NB4 (cell line): ENCODE data around the gene FZR1.

Experiments used
- DNase-seq: peaks from one replicate; pipeline ENCODE4 v3.0.0; 2010; ENCODE audit warnings: low read depth
- H3K4me3 ChIP-seq: one replicate; pipeline ENCODE4 v1.5.1; 2011; ENCODE audit warnings: mild to moderate bottlenecking, low read depth, low read length, moderate library complexity
- MYC ChIP-seq: IDR thresholded peaks from 2 replicates; pipeline ENCODE4 v1.6.1; 2011; ENCODE audit warnings: low read depth, low read length
- POLR2A ChIP-seq: IDR thresholded peaks from 2 replicates; pipeline ENCODE4 v1.6.1; 2011; ENCODE audit warnings: mild to moderate bottlenecking; ENCODE audit not compliant: insufficient read length; ENCODE audit errors: extremely low read depth
- TF ChIP-seq, protein P1 (sequence below): IDR thresholded peaks from one replicate; pipeline ENCODE4 v1.5.1; 2012; ENCODE audit warnings: low read depth, low read length
- TF ChIP-seq, protein P2 (sequence below): IDR thresholded peaks from 2 replicates; pipeline ENCODE4 v1.6.1; 2011; ENCODE audit warnings: low read depth, low read length

The FZR1 gene

DNA sequence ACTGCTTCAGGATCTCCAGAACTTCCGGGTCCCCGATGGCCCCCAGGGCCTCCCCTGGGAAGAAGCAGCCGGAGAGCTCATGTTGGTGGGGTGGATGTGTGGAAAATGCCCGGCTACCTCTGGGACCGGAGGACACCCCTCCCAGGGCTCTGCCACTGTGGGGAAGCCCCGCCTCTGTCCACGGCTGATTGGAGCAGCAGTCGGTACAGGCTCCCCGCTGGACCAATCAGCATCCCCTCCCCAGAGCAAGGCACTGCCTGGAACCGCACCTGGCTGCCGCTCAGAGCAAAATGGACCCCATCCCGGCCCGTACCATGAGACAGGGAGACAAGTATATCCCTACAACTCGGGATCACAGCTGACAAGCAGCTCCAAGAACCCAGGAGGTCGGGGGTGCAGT lies 12.1 kb upstream of the FZR1 start:
- no peak overlapping the region for H3K4me3 ChIP-seq
- TF ChIP-seq MYC (no peak), POLR2A (no peak)
- TF ChIP-seq, protein P1, sequence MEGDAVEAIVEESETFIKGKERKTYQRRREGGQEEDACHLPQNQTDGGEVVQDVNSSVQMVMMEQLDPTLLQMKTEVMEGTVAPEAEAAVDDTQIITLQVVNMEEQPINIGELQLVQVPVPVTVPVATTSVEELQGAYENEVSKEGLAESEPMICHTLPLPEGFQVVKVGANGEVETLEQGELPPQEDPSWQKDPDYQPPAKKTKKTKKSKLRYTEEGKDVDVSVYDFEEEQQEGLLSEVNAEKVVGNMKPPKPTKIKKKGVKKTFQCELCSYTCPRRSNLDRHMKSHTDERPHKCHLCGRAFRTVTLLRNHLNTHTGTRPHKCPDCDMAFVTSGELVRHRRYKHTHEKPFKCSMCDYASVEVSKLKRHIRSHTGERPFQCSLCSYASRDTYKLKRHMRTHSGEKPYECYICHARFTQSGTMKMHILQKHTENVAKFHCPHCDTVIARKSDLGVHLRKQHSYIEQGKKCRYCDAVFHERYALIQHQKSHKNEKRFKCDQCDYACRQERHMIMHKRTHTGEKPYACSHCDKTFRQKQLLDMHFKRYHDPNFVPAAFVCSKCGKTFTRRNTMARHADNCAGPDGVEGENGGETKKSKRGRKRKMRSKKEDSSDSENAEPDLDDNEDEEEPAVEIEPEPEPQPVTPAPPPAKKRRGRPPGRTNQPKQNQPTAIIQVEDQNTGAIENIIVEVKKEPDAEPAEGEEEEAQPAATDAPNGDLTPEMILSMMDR: no peak
- TF ChIP-seq, protein P2, sequence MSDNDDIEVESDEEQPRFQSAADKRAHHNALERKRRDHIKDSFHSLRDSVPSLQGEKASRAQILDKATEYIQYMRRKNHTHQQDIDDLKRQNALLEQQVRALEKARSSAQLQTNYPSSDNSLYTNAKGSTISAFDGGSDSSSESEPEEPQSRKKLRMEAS: no peak
- DNase-seq: no peak

DNA sequence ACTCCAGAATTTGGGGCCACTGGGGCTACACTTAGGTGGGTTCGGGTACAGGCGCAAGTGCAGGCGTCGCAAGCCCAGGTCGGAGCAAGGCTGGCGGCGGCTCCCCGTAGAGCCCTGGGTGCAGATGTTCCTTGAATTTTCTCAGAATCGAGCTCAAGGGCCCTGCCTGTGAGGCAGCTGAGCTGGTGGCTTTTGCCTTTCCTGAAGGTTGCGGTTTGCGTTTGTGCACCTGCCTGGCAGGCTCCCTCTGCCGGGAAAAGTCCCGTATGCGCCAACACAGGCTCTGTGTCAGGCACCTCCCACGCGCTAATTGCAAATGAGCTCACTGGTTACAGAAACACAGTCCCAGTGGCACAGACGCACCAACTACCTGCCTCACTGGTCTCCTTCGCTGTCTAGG lies 11.6 kb upstream of the FZR1 start:
- TF ChIP-seq, protein P2: no peak
- TF ChIP-seq MYC (no peak), POLR2A (no peak)
- TF ChIP-seq, protein P1: no peak
- no peak for DNase-seq
- no peak overlapping the region for H3K4me3 ChIP-seq

DNA sequence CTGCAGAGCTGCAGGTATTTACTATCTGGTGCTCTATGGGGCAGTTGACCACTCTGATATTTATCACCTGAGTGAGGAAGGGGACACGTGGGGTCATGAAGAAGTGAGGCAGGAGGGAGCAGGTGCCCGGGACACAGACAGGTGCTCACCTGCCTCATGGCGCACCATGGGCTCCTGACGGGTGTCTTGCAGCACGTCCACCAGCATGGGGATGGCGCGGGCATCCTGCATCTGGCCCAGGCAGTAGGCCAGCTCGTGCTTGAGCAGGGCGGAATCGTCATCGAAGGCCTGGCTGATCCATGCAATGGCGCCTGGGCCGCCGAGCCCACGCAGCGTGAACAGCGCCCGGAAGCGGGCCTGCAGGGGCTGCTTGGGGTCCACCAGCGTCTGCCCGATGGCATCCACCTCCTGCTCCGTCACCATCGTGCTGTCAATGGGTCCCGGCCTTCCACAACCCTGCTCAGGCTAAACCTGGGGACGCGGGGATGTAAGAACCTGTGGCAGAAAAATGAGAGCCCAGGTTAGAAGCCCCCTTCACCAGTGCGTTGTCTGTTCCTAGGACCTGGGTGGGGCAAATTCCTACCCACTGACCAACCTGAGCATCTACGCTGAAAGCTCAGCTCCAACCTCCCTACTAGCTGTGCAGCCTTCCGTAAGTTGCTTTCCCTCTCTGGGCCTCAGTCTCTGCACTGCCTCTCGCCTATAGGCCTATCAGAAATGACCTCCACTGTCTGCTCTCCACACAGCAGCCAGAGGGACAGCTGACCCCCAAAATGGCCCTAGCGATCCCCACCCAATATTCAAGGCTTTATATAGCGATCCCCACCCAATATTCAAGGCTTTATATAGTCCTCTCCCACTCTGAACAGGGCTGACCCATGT lies 9.5 kb upstream of the FZR1 start:
- H3K4me3 ChIP-seq: no peak overlapping the region
- TF ChIP-seq MYC: no peak
- DNase-seq: no peak

DNA sequence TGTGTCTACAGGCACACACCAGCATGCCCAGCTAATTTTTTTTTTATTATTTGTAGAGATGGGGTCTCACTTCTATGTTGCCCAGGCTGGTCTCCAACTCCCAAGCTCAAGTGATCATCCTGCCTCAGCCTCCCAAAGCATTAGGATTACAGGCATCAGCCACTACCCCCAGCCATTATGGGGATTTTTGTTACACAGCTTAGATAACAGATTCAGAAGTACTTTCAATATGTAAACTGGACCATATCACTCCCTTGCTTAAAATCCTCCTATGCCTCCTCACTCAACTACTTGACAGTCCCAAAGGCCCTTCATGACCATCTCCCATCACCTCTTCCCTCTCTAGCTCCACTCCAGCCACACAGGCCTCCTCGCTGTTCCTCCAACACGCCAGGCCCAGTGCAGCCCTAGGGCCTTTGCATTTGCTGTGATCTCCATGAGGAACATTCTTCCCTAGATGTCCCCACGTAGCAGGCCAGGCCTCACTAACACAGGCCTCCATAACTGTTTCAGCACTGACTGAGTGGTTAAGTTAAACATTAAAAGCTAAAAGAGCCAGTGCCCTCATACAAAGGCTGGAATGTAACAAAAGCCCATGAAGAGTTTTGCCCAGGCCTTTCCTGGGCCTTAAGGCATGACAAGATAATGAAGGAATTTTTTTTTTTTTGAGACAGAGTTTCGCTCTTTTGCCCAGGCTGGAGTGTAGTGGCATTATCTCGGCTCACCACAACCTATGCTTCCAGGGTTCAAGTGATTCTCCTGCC lies 8.2 kb upstream of the FZR1 start:
- no peak overlapping the region for H3K4me3 ChIP-seq
- TF ChIP-seq, protein P2: no peak
- TF ChIP-seq, protein P1: no peak
- TF ChIP-seq POLR2A (no peak), MYC (no peak)
- DNase-seq: no peak

DNA sequence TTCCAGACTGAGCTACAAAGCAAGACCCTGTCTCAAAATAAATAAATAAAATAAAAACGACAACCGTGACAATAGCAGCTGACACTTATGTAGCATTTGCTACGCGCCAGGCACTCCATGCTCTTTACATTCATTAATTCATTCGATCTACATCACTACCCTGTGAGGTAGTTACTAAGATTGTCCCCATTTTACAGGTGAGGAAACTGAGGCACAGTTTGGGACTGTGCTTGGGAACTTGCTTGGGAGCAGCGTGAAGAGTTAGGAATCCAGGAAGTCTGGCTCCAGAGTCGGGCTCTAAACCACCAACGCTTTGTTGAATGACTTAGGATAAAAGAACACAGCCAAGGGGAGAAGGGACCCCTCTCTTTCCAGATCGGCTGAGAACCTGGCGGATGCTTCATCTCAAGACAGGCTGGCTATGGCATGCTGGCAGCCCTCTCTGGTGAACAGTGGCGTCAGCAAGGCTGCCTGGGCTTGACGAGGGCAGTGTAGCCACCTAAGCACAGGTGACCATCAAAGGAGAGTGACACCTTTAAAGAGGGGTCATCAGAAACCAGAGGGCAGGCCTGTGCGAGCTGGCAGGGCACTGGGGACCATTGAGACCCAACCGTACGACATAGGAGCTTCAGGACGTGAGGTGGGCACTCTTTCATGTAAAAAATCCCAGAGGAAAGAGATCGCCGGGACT lies 6.2 kb upstream of the FZR1 start:
- TF ChIP-seq, protein P1: no peak
- TF ChIP-seq POLR2A: no peak
- no peak for TF ChIP-seq MYC
- TF ChIP-seq, protein P2: no peak
- H3K4me3 ChIP-seq: peak overlapping the region; percentile 92
- DNase-seq: no peak

DNA sequence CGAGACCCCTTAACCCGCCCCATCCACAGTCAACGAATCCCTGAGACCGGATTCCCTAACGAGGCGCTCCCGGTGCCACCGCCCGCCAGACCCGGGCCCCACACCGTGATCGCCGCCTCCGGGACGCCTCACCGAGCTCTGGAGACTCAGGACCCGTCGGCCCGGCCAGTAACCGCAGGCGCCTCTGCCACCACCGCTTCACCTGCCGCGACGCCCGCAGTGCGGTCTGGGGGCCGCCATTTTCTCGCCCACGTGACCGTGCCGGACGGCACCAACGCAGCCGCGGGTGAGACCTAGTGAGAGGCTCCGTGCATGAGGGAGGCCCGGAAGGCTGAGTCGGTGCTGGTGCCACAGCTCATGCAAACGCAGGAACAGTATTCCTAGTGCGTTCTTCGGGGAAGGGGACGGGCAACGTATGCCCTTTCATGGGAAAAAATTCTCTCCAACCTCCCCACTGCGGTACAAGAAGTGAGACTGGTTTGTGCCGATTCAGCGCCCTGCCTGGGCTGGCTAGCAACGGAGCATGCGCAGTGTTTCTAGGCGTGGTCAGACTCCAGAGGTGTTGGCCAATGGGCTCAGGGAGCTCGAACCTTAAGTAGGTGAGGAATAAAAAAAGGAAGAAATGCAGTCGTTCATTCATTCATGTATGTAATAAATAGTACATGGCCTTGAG lies 5.5 kb upstream of the FZR1 start, which contains the start of gene DOHH:
DOHH (minus strand) TSS at position 246 of the 673 bp plus-strand sequence. CDS start 3,860 bp downstream, outside the sequence.
- DNase-seq: peak; percentile 93
- TF ChIP-seq POLR2A (peak; percentile 48), MYC (peak; percentile 76)
- TF ChIP-seq, protein P1: no peak
- TF ChIP-seq, protein P2: peak; percentile 95
- H3K4me3 ChIP-seq: peak within 1 kb of the TSS; percentile 92
